HL-60 (cell line): Measurements from ENCODE around the gene C1QC.

Source experiments
- CTCF ChIP-seq: IDR thresholded peaks from one replicate; pipeline ENCODE4 v1.5.1; 2011; ENCODE audit warnings: low read length, control low read depth, inconsistent platforms; ENCODE audit not compliant: insufficient read depth
- GABPA ChIP-seq: IDR thresholded peaks from 2 replicates; pipeline ENCODE4 v1.6.1; 2012; ENCODE audit warnings: low read depth

GRCh38 chr1:22641247-22641646 is 2.2 kb upstream of the C1QC start:
- TF ChIP-seq GABPA = no peak
- no peak for TF ChIP-seq CTCF
